Transverse colon (tissue), 4 donors: Measurements from ENCODE around the gene RBFOX1. TPM values are rescaled to one million over a fixed set of nuclear protein-coding genes. Genes with fewer than 3 reads are reported as not detected.

Experiments
- DNase-seq: peaks from one replicate; pipeline ENCODE4 v3.0.0-alpha.2; 2019
- H3K27ac ChIP-seq, 4 donors: fragments of 200-600 bp; sonication (generic); 2 replicates each; pipeline ENCODE4 v1.5.1; 2016 to 2018; ENCODE audit warnings: inconsistent platforms in 4 of 4
- H3K27me3 ChIP-seq: fragments of 200-600 bp; sonication (generic); 2 replicates; pipeline ENCODE4 v1.5.1; 2017; ENCODE audit warnings: inconsistent platforms
- H3K36me3 ChIP-seq, 4 donors: fragments of 200-600 bp; sonication (generic); 2 replicates each; pipeline ENCODE4 v1.5.1; 2017 to 2019; ENCODE audit warnings: inconsistent platforms in 4 of 4
- H3K4me1 ChIP-seq, 4 donors: fragments of 200-600 bp; sonication (generic); 2 replicates each; pipeline ENCODE4 v1.5.1; 2017 to 2020; ENCODE audit warnings: inconsistent platforms in 4 of 4
- H3K4me3 ChIP-seq, 4 donors: fragments of 200-600 bp; sonication (generic); 1 replicate in 1 of 4; 2 replicates in 3 of 4; pipeline versions ENCODE4 v1.5.1 to v1.6.1; 2017 to 2019; ENCODE audit warnings: inconsistent platforms in 4 of 4
- H3K9me3 ChIP-seq, 2 donors: fragments of 200-600 bp; sonication (generic); 2 replicates each; pipeline ENCODE4 v1.5.1; 2017 to 2019; ENCODE audit warnings: inconsistent platforms in 2 of 2
- CTCF ChIP-seq, 5 experiments: fragments of 200-600 bp in 3 of 5; fragments of 450-650 bp in 2 of 5; sonication (generic) in 3 of 5; IDR thresholded peaks; 1 replicate in 2 of 5; 2 replicates in 3 of 5; pipeline ENCODE4 v1.5.1; 2016 to 2017; ENCODE audit warnings: antibody characterized with exemption in 5 of 5, inconsistent platforms in 3 of 5, mild to moderate bottlenecking in 2 of 5, moderate library complexity in 1 of 5
- EP300 ChIP-seq: sonication (generic); formaldehyde crosslinking; IDR thresholded peaks from one replicate; pipeline ENCODE4 v1.6.1; 2017; ENCODE audit warnings: antibody characterized with exemption, low read depth
- POLR2A ChIP-seq: fragments of 450-650 bp; IDR thresholded peaks from one replicate; pipeline ENCODE4 v1.6.1; 2016; ENCODE audit warnings: antibody characterized with exemption, mild to moderate bottlenecking, moderate library complexity
- POLR2AphosphoS5 ChIP-seq, 3 donors: sonication (generic); formaldehyde crosslinking; IDR thresholded peaks; one replicate each; pipeline ENCODE4 v1.6.1; 2016; ENCODE audit warnings: antibody characterized with exemption in 3 of 3
- WGBS, 2 donors: methylation state at CpG; one replicate each; pipeline ENCODE4 v1.1.5; 2018; ENCODE audit warnings: low coverage in 1 of 2; 5-methylcytosine and 5-hydroxymethylcytosine counted together
- in situ Hi-C, 4 donors: fragments of 200-750 bp; cut with MboI; loops; one replicate each; pipeline versions ENCODE4 v1.15.0 to v1.15.1; 2017; ENCODE audit warnings: low sequenced_read_pairs in 3 of 4, low pct_ligation_motif_present in 1 of 4, low pct_unique_long_range_greater_than_20kb in 1 of 4
- intact Hi-C: fragments of 100-400 bp; cut with DNase I; formaldehyde crosslinking; loops from one replicate; pipeline ENCODE4 v1.15.1; 2023; ENCODE audit warnings: low total_unique reads
- total RNA-seq, 4 donors: library from RNA; depleted of rRNA; stranded (reverse); fragments of >200 nt; gene quantifications; one replicate each; pipeline ENCODE4 v1.1.0, GENCODE V29; 2016

RBFOX1 gene
- total RNA-seq, 4 donors from 2014 or later, result 2.3 to 8.2 (median 3.2) TPM

DNA sequence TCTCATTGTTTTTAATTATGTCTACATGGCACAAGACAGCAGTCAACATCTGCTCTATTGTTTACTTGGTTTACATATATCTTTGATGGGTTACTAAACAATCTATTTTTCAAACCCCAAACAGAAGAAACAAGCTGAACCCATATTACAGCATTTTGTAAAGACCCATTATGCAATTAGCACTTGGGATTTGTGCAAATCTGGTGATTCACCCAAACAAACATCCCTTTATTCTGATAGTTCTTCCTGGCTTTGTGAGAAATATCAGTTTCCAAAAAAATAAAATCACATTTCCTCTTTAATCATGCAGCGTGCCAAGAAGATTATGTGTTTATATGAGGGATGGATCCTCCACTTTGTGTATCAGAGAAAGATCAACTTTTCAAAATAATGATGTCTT lies 16.8 kb upstream of the RBFOX1 start:
- no peaks in the 10 kb centered on the region for H3K4me1 ChIP-seq
- intact Hi-C loops (no loop called here), in situ Hi-C loops (no loop called here)
- 44 to 70% methylated on average over 1 of the region's 1 CpG for WGBS, 2 donors
- H3K4me3 ChIP-seq, result no peak overlapping the region
- H3K36me3 ChIP-seq, result no peaks in the 10 kb centered on the region
- H3K27me3 ChIP-seq, result no peaks in the 10 kb centered on the region
- H3K27ac ChIP-seq, result no peak overlapping the region
- DNase-seq, result no peak
- no peak for TF ChIP-seq EP300
- TF ChIP-seq CTCF (IDR thresholded peaks at IDR 0.05), result no peak
- no peak for TF ChIP-seq POLR2A
- no peak for TF ChIP-seq POLR2AphosphoS5 (IDR thresholded peaks at IDR 0.05)
- H3K9me3 ChIP-seq, result no peaks in the 10 kb centered on the region

GRCh38 chr16:7316281-7316888 lies 16.3 kb upstream of the RBFOX1 start:
- Histone ChIP-seq H3K27ac (no peak overlapping the region), H3K27me3 (no peaks in the 10 kb centered on the region), H3K9me3 (no peaks in the 10 kb centered on the region), H3K4me3 (no peak overlapping the region), H3K4me1 (no peaks in the 10 kb centered on the region), H3K36me3 (no peaks in the 10 kb centered on the region)
- intact Hi-C loops (no loop called here), in situ Hi-C loops (no loop called here)
- no peak for DNase-seq
- no peak for TF ChIP-seq POLR2AphosphoS5 (IDR thresholded peaks at IDR 0.05)
- TF ChIP-seq EP300, result no peak
- TF ChIP-seq CTCF (IDR thresholded peaks at IDR 0.05), result no peak
- TF ChIP-seq POLR2A, result no peak

DNA sequence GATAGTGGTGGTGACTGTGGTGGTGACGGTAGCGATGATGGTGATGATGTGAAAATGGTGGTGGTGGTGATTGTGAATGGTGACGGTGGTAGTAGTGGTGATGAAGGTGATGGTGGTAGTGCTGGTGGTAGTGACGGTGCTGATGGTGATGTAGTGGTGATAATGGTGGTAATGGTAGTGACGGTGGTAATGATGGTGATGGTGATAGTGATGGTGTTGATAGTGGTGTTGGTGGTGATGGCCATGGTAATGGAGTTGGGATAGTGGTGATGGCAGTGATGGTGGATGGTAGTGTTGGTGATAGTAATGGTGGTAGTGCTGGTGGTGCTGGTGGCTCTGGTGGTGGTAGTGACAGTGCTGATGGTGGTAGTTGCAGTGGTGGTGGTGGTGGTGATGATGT lies 14.7 kb upstream of the RBFOX1 start:
- intact Hi-C loops, result no loop called here
- H3K36me3 ChIP-seq, result no peaks in the 10 kb centered on the region
- TF ChIP-seq POLR2AphosphoS5 (IDR thresholded peaks at IDR 0.05), result no peak
- no peak for TF ChIP-seq POLR2A
- TF ChIP-seq EP300, result no peak
- no peak for TF ChIP-seq CTCF (IDR thresholded peaks at IDR 0.05)
- DNase-seq, result no peak
- no peaks in the 10 kb centered on the region for H3K4me1 ChIP-seq
- H3K27me3 ChIP-seq, result no peaks in the 10 kb centered on the region
- H3K4me3 ChIP-seq, result no peak overlapping the region
- H3K9me3 ChIP-seq, result no peaks in the 10 kb centered on the region
- 93 to 100% methylated on average over 5 of the region's 5 CpGs for WGBS, 2 donors
- in situ Hi-C loops, result no loop called here
- no peak overlapping the region for H3K27ac ChIP-seq

GRCh38 chr16:7318686-7319085 lies 14.0 kb upstream of the RBFOX1 start:
- no peaks in the 10 kb centered on the region for H3K27me3 ChIP-seq

More at GRCh38 chr16:7318686-7319085, 14.0 kb upstream of the RBFOX1 start:
- WGBS, 2 donors, result 86% methylated on average over 7 of the region's 7 CpGs
- TF ChIP-seq CTCF (IDR thresholded peaks at IDR 0.05) (no peak), EP300 (no peak), POLR2A (no peak), POLR2AphosphoS5 (IDR thresholded peaks at IDR 0.05) (no peak)
- no peaks in the 10 kb centered on the region for H3K4me1 ChIP-seq
- no peaks in the 10 kb centered on the region for H3K9me3 ChIP-seq
- no peak overlapping the region for H3K4me3 ChIP-seq
- intact Hi-C loops, result no loop called here
- H3K36me3 ChIP-seq, result no peaks in the 10 kb centered on the region
- DNase-seq, result no peak
- no peak overlapping the region for H3K27ac ChIP-seq
- in situ Hi-C loops, result no loop called here
